Esophagus muscularis mucosa (tissue), 4 donors: ENCODE data around the gene LIN28A. TPM values are rescaled to one million over a fixed set of nuclear protein-coding genes. Genes with fewer than 3 reads are reported as not detected.
A peak's percentile ranks its signal among the peaks of the same experiment; 100 is the strongest.

ENCODE experiments used
- DNase-seq: peaks from one replicate; pipeline ENCODE4 v3.0.0-alpha.2; 2017; ENCODE audit errors: extremely low spot score
- H3K27ac ChIP-seq, 4 donors: fragments of 200-600 bp; sonication (generic); replicated peaks in 1 of 4; 1 replicate in 3 of 4; 2 replicates in 1 of 4; pipeline ENCODE4 v1.5.1; 2016 to 2019; ENCODE audit warnings: mild to moderate bottlenecking in 1 of 4
- H3K27me3 ChIP-seq, 4 donors: fragments of 200-600 bp; sonication (generic); one replicate each; pipeline versions ENCODE4 v1.5.1 to v1.6.0; 2016 to 2019
- H3K36me3 ChIP-seq, 4 donors: fragments of 200-600 bp; sonication (generic); one replicate each; pipeline ENCODE4 v1.5.1; 2016 to 2019
- H3K4me1 ChIP-seq, 4 donors: fragments of 200-600 bp; sonication (generic); one replicate each; pipeline ENCODE4 v1.5.1; 2016 to 2019
- H3K4me3 ChIP-seq, 4 donors: fragments of 200-600 bp; sonication (generic); 1 replicate in 2 of 4; 2 replicates in 2 of 4; pipeline ENCODE4 v1.5.1; 2016 to 2019; ENCODE audit warnings: mild to moderate bottlenecking in 4 of 4, moderate library complexity in 1 of 4
- H3K9me3 ChIP-seq, 4 donors: fragments of 200-600 bp; sonication (generic); 1 replicate in 3 of 4; 2 replicates in 1 of 4; pipeline ENCODE4 v1.5.1; 2016 to 2019
- EP300 ChIP-seq: sonication (generic); formaldehyde crosslinking; IDR thresholded peaks from one replicate; pipeline ENCODE4 v1.6.1; 2017; ENCODE audit warnings: antibody characterized with exemption
- POLR2A ChIP-seq: fragments of 450-650 bp; IDR thresholded peaks from one replicate; pipeline ENCODE4 v1.6.1; 2017; ENCODE audit warnings: antibody characterized with exemption, moderate library complexity, mild to moderate bottlenecking, low read depth
- POLR2AphosphoS5 ChIP-seq, 2 donors: sonication (generic); formaldehyde crosslinking; IDR thresholded peaks; one replicate each; pipeline ENCODE4 v1.6.1; 2017; ENCODE audit warnings: antibody characterized with exemption in 2 of 2
- WGBS: methylation state at CpG from one replicate; pipeline ENCODE4 v1.1.5; 2018; 5-methylcytosine and 5-hydroxymethylcytosine counted together
- intact Hi-C: fragments of 100-400 bp; cut with DNase I; formaldehyde crosslinking; loops from one replicate; pipeline ENCODE4 v1.15.1; 2023
- total RNA-seq, 4 donors: library from RNA; depleted of rRNA; stranded (reverse); fragments of >200 nt; gene quantifications; one replicate each; pipeline versions ENCODE4 v1.1.0 to v1.2.1, GENCODE V29; 2016
- TF ChIP-seq, protein P1 (sequence below), 3 experiments: fragments of 200-600 bp in 2 of 3; fragments of 450-650 bp in 1 of 3; sonication (generic) in 2 of 3; IDR thresholded peaks; one replicate each; pipeline ENCODE4 v1.5.1; 2017 to 2019; ENCODE audit warnings: antibody characterized with exemption in 3 of 3, mild to moderate bottlenecking in 2 of 3, moderate library complexity in 1 of 3

LIN28A gene
- total RNA-seq, 4 donors from 2014 or later: not detected

DNA sequence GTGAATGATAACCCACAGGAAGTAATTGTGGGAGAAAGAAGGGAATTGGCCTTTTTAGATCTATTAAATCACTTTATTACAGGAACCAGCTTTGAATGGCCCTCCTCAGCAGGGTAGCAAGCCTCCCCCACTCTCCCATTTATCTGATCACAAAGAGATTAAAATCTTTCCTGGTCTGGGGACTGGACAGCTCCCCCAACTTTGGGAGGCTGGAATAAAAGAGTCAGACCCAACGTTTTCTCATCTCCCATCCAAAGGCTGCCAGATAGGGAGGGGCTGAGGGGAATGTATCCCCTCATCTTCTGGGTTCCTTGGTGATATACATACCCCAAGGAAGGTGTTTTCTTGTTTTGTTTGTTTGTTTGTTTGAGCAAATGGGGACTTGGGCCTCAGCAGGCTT, 2.4 kb downstream of the LIN28A start:
- Histone ChIP-seq H3K36me3 (no peaks in the 10 kb centered on the region), H3K4me3 (no peak overlapping the region), H3K9me3 (no peaks in the 10 kb centered on the region), H3K4me1 (peaks cover 0 to 8% (median 1%) of the 10 kb centered on the region in 4 donors), H3K27me3 (peaks cover 11 to 79% (median 45%) of the 10 kb centered on the region in 4 donors), H3K27ac (no peak overlapping the region)
- DNase-seq: no peak
- TF ChIP-seq EP300: no peak
- no peak for TF ChIP-seq POLR2AphosphoS5 (IDR thresholded peaks at IDR 0.05)
- TF ChIP-seq POLR2A: no peak
- TF ChIP-seq, protein P1, sequence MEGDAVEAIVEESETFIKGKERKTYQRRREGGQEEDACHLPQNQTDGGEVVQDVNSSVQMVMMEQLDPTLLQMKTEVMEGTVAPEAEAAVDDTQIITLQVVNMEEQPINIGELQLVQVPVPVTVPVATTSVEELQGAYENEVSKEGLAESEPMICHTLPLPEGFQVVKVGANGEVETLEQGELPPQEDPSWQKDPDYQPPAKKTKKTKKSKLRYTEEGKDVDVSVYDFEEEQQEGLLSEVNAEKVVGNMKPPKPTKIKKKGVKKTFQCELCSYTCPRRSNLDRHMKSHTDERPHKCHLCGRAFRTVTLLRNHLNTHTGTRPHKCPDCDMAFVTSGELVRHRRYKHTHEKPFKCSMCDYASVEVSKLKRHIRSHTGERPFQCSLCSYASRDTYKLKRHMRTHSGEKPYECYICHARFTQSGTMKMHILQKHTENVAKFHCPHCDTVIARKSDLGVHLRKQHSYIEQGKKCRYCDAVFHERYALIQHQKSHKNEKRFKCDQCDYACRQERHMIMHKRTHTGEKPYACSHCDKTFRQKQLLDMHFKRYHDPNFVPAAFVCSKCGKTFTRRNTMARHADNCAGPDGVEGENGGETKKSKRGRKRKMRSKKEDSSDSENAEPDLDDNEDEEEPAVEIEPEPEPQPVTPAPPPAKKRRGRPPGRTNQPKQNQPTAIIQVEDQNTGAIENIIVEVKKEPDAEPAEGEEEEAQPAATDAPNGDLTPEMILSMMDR (IDR thresholded peaks at IDR 0.05): no peak
- WGBS: 0% methylated on average over 1 of the region's 1 CpG
- intact Hi-C loops: no loop called here

DNA sequence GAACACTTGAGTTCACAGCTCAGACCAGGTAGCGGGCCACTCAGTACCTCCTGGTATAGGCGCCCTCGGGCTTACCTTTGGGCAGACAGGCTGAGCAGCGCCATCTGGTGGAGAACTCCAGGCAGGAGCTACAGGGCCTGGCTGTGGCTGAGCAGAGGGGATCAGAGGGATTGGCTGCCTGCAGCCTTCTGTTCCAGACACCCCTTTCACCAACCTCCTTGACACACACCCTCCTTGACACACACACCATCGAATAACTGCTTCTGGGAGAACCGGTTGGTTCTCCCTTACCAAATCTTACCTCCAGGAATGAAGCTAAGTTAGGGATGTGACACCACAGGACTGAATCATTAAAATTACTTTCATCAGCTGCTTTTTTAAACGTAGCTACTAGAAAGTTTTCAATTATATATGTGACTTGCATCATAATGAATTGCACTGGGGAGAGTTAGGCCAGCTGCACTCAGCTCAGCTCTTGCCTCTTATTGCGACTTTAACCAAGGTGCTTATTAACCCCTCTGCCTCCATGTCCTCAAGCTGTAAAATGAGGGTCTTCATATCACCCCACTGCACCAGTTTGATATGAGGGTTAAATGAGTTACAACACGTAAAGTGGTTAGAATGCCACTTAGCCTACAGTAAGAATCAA, 6.6 kb downstream of the LIN28A start:
- intact Hi-C loops: no loop called here
- Histone ChIP-seq H3K4me3 (no peak overlapping the region), H3K9me3 (no peaks in the 10 kb centered on the region), H3K27ac (no peak overlapping the region), H3K27me3 (peaks cover 0 to 68% (median 15%) of the 10 kb centered on the region in 4 donors), H3K4me1 (no peaks in the 10 kb centered on the region), H3K36me3 (no peaks in the 10 kb centered on the region)
- TF ChIP-seq POLR2A: no peak
- TF ChIP-seq, protein P1 (IDR thresholded peaks at IDR 0.05): peak; percentile 46 to 80 (median 68)
- DNase-seq: no peak
- 27% methylated on average over 8 of the region's 9 CpGs for WGBS

DNA sequence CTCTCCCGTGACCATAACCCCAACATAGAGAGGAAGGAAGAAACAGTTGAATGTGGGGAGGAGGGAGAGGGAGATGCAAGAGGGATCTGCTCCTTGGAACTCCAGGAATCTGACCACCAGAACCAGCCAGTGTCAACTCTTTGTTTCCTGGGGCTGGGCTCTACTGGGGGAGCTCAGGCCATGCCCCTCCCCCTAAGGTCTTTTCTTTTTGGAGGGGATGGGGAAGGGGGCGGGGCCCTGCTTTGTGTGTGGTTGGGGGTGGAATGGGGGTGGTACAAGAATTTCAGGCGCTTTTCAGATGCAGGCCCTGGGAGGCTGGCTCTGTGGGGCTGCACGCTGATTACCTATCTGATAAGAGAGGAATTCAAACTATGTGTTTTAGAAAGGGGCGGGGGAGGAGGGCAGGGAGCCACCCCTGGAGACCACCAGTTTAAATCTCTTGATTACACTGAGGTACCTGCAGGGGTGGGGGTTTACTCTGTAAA, 8.3 kb downstream of the LIN28A start:
- intact Hi-C loops: no loop called here
- no peak for TF ChIP-seq POLR2AphosphoS5 (IDR thresholded peaks at IDR 0.05)
- TF ChIP-seq, protein P1 (IDR thresholded peaks at IDR 0.05): no peak
- no peak for TF ChIP-seq EP300
- no peak for TF ChIP-seq POLR2A
- peaks cover 0 to 63% (median 5%) of the 10 kb centered on the region in 4 donors for H3K27me3 ChIP-seq
- H3K36me3 ChIP-seq: no peaks in the 10 kb centered on the region
- H3K4me3 ChIP-seq: no peak overlapping the region
- H3K4me1 ChIP-seq: no peaks in the 10 kb centered on the region
- H3K27ac ChIP-seq: no peak overlapping the region
- no peaks in the 10 kb centered on the region for H3K9me3 ChIP-seq
- whole genome bisulfite sequencing: 33% methylated on average over 5 of the region's 5 CpGs
- no peak for DNase-seq

DNA sequence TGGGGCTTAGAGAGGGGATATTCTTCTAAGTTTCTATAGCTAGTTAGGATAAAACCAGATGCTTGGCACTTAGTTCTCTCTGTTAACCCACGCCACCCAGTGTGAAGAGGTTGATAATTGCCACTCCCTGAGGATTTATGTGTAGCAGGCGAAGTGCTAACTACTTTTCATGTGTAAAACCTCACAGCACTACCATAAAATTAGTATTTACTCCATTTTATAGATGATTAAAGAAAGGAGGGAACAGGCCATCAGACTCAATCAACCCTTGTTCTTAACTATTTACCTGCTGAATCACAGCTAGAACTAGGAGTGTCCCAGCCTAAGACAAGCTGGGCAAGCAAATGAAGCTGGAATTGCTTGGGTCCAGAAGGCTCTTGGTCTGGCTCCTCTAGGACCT, 8.9 kb downstream of the LIN28A start:
- no peaks in the 10 kb centered on the region for H3K36me3 ChIP-seq
- H3K27ac ChIP-seq: no peak overlapping the region
- WGBS: 85% methylated on average over 2 of the region's 2 CpGs
- DNase-seq: no peak
- no peak overlapping the region for H3K4me3 ChIP-seq
- no peaks in the 10 kb centered on the region for H3K9me3 ChIP-seq
- TF ChIP-seq EP300 (no peak), POLR2A (no peak), POLR2AphosphoS5 (IDR thresholded peaks at IDR 0.05) (no peak)
- TF ChIP-seq, protein P1 (IDR thresholded peaks at IDR 0.05): no peak
- H3K27me3 ChIP-seq: peaks cover 0 to 63% (median 2%) of the 10 kb centered on the region in 4 donors
- H3K4me1 ChIP-seq: no peaks in the 10 kb centered on the region
- intact Hi-C loops: no loop called here
